Uterus (tissue), 4 donors: ENCODE measurements around the gene TMED10. TPM values are rescaled to one million over a fixed set of nuclear protein-coding genes. Genes with fewer than 3 reads are reported as not detected.
"Not testable (repeated sequence)": the region's sequence is repeated elsewhere in the genome, so short reads cannot be mapped to it uniquely, and the experiment has no call there.

Source experiments
- DNase-seq, 2 donors: peaks; one replicate each; pipeline ENCODE4 v3.0.0-alpha.2; 2019 to 2020
- H3K27ac ChIP-seq, 2 donors: fragments of 200-600 bp; sonication (generic); 1 replicate in 1 of 2; 2 replicates in 1 of 2; pipeline ENCODE4 v1.5.1; 2016 to 2018
- H3K27me3 ChIP-seq, 2 donors: fragments of 200-600 bp; sonication (generic); one replicate each; pipeline ENCODE4 v1.5.1; 2018 to 2019; ENCODE audit warnings: control low read depth in 1 of 2
- H3K36me3 ChIP-seq, 2 donors: fragments of 200-600 bp; sonication (generic); one replicate each; pipeline ENCODE4 v1.5.1; 2019; ENCODE audit warnings: control low read depth in 1 of 2
- H3K4me1 ChIP-seq, 2 donors: fragments of 200-600 bp; sonication (generic); one replicate each; pipeline ENCODE4 v1.5.1; 2018 to 2019; ENCODE audit warnings: control low read depth in 1 of 2
- H3K4me3 ChIP-seq, 2 donors: fragments of 200-600 bp; sonication (generic); 1 replicate in 1 of 2; 2 replicates in 1 of 2; pipeline ENCODE4 v1.5.1; 2018 to 2019; ENCODE audit warnings: mild to moderate bottlenecking in 1 of 2
- H3K9me3 ChIP-seq, 2 donors: fragments of 200-600 bp; sonication (generic); one replicate each; pipeline ENCODE4 v1.5.1; 2019; ENCODE audit warnings: control low read depth in 1 of 2
- POLR2A ChIP-seq, 2 donors: fragments of 450-650 bp; IDR thresholded peaks; one replicate each; pipeline ENCODE4 v1.6.1; 2016; ENCODE audit warnings: antibody characterized with exemption in 2 of 2, mild to moderate bottlenecking in 1 of 2, moderate library complexity in 1 of 2
- intact Hi-C: fragments of 100-400 bp; cut with DNase I; formaldehyde crosslinking; loops from one replicate; pipeline ENCODE4 v1.15.1; 2023; ENCODE audit warnings: low total_unique reads
- total RNA-seq, 4 donors: library from RNA; depleted of rRNA in 3 of 4; stranded (reverse); fragments of >200 nt in 3 of 4; gene quantifications; one replicate each; pipeline versions ENCODE4 v1.1.0 to v1.2.4, GENCODE V29; 2014 to 2023
- TF ChIP-seq, protein P1 (sequence below), 4 experiments: fragments of 200-600 bp in 2 of 4; fragments of 450-650 bp in 2 of 4; sonication (generic) in 2 of 4; IDR thresholded peaks; one replicate each; pipeline ENCODE4 v1.5.1; 2016 to 2019; ENCODE audit warnings: antibody characterized with exemption in 4 of 4, mild to moderate bottlenecking in 2 of 4, moderate library complexity in 1 of 4
- donor health status: DM: yes; HTN: yes; CAD: no.

The TMED10 gene
- total RNA-seq, 4 donors from 2014 or later, result 206 to 389 (median 287) TPM

DNA sequence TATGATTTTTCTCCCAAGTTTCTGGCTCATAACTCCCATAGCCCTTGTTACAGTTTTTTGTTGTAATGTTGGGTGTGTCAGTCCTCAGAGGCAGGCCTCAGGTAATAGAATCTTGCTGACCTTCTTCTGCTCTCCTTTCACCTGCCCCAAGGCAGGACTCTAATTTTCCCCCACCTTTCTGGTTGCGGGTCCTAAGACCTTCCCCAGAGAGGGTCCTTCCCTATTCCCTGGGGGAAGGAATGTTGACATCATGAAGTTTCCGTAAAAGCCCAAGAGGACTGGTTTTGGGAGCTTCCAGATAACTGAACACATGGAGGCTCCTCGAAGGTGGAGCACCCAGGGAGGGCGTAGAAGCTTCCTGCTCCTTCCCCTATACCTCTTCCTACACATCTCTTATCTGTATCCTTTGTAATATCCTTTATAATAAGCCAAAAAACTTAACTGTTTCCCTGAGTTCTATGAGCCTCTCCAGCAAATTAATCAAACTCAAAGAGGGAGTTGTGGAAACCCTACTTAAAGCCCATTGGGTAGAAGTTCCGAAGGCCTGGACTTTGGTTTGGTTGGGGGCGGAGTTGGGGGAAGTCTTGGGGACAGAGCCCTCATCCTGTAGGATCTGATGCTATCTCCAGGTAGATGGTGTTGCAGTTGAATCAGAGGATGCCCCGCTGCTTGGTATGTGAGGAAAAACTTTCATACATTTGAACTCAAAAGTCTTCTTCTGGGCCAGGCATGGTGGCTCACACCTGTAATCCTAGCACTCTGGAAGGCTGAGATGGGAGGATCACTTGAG lies 9.0 kb upstream of the TMED10 start:
- Histone ChIP-seq H3K4me1 (no peaks in the 10 kb centered on the region), H3K4me3 (no peak overlapping the region), H3K9me3 (no peaks in the 10 kb centered on the region), H3K27me3 (no peaks in the 10 kb centered on the region), H3K36me3 (no peaks in the 10 kb centered on the region), H3K27ac (peak overlapping the region in 1 of 2 donors; percentile 78)
- TF ChIP-seq, protein P1, sequence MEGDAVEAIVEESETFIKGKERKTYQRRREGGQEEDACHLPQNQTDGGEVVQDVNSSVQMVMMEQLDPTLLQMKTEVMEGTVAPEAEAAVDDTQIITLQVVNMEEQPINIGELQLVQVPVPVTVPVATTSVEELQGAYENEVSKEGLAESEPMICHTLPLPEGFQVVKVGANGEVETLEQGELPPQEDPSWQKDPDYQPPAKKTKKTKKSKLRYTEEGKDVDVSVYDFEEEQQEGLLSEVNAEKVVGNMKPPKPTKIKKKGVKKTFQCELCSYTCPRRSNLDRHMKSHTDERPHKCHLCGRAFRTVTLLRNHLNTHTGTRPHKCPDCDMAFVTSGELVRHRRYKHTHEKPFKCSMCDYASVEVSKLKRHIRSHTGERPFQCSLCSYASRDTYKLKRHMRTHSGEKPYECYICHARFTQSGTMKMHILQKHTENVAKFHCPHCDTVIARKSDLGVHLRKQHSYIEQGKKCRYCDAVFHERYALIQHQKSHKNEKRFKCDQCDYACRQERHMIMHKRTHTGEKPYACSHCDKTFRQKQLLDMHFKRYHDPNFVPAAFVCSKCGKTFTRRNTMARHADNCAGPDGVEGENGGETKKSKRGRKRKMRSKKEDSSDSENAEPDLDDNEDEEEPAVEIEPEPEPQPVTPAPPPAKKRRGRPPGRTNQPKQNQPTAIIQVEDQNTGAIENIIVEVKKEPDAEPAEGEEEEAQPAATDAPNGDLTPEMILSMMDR (IDR thresholded peaks at IDR 0.05), result no peak
- TF ChIP-seq POLR2A (IDR thresholded peaks at IDR 0.05), result no peak
- intact Hi-C loops, result no loop called here
- no peak for DNase-seq

DNA sequence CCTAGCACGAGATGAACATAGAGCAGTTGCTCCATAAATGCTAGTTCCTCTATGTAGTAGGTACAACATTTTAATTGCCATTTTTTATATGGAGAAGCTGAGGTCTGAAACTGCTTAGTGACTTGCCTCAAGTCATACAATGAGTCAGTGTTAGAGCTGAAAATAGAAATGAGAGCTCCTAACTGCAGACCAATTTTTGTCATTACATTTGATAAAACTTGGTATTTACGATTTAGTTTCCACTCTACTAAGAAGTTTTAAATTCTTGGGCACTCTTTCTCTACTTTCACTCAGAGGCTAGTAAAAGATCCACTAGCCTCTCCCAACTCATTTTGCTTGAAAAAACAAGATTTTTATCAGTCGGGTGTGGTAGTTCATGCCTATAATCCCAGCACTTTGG lies 8.1 kb upstream of the TMED10 start:
- H3K4me3 ChIP-seq, result no peak overlapping the region
- intact Hi-C loops, result no loop called here
- H3K27ac ChIP-seq, result peak overlapping the region; percentile 53 to 78

DNA sequence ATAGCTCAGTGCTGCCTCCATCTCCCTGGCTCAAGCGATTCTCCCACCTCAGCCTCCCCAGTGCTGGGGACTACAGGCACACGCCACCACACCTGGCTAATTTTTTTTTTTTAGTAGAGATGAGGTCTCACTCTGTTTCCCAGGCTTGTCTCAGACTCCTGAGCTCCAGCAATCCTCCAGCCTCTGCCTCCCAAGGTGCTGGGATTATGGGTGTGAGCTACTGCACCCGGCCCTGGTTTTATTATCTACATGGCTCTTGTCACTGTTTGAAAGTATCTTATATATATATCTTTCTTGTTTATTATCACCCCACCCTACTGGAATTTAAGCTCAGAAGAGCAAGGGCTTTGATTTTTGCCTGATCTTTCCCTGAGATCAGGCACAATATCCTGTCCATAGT lies 7.6 kb upstream of the TMED10 start:
- H3K27me3 ChIP-seq, result no peaks in the 10 kb centered on the region
- H3K27ac ChIP-seq, result peak overlapping the region; percentile 31 to 78
- TF ChIP-seq, protein P1 (IDR thresholded peaks at IDR 0.05), result no peak
- TF ChIP-seq POLR2A (IDR thresholded peaks at IDR 0.05), result no peak
- DNase-seq, result no peak
- H3K4me3 ChIP-seq, result no peak overlapping the region
- H3K36me3 ChIP-seq, result no peaks in the 10 kb centered on the region
- intact Hi-C loops, result no loop called here
- H3K9me3 ChIP-seq, result no peaks in the 10 kb centered on the region
- no peaks in the 10 kb centered on the region for H3K4me1 ChIP-seq

More for the DNA sequence above, 8.1 kb upstream of the TMED10 start:
- Histone ChIP-seq H3K36me3 (no peaks in the 10 kb centered on the region), H3K4me1 (no peaks in the 10 kb centered on the region), H3K9me3 (no peaks in the 10 kb centered on the region), H3K27me3 (no peaks in the 10 kb centered on the region)
- no peak for DNase-seq
- TF ChIP-seq, protein P1 (IDR thresholded peaks at IDR 0.05), result no peak
- no peak for TF ChIP-seq POLR2A (IDR thresholded peaks at IDR 0.05)

DNA sequence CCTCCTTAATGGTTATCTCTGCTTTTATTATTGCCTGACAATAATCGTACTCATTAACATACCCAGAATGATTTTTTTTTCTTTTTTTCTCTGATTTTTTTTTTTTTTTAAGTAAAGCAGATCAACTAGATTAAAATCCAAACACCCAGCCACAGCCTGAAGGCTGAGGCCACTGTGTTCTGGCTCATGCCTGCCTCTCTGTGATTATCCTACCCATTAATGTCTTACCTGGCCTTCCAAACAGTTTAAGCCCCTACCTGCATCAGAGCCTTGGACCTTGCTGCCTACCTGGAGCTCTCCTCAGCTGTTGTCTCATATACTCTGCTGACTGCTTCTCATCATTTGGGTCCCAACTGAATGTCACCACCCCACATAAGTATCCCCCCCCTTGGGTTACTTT lies 6.8 kb upstream of the TMED10 start:
- Histone ChIP-seq H3K9me3 (no peaks in the 10 kb centered on the region), H3K27me3 (no peaks in the 10 kb centered on the region), H3K36me3 (no peaks in the 10 kb centered on the region), H3K27ac (peak overlapping the region; percentile 58 to 62), H3K4me1 (no peaks in the 10 kb centered on the region), H3K4me3 (no peak overlapping the region)
- intact Hi-C loops, result no loop called here
- DNase-seq, result no peak
- TF ChIP-seq POLR2A (IDR thresholded peaks at IDR 0.05), result no peak
- TF ChIP-seq, protein P1 (IDR thresholded peaks at IDR 0.05), result no peak

DNA sequence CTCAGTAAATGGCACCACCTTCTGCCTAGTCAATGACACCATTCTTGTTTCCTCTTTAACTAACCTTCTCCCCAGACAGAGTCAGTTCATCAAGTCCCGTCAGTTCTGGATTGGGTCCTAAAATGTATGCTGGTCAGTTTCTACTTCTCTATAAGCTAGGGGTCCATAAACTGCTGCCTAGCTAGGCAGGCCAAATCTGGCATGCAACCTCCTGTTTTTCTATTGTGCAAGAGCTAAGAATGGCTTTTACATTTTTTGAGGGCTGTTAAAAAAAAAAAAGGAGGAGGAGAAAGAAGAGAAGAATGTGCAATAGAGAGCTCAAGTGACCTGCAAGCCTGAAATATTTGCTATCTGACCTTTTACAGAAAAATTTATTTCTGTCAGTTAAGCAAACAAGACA lies 6.4 kb upstream of the TMED10 start:
- no peaks in the 10 kb centered on the region for H3K9me3 ChIP-seq
- no peaks in the 10 kb centered on the region for H3K27me3 ChIP-seq
- no peaks in the 10 kb centered on the region for H3K36me3 ChIP-seq
- no peaks in the 10 kb centered on the region for H3K4me1 ChIP-seq
- intact Hi-C loops, result no loop called here
- peak in 1 of 2 donors; percentile 28 for DNase-seq
- TF ChIP-seq, protein P1 (IDR thresholded peaks at IDR 0.05), result no peak
- no peak for TF ChIP-seq POLR2A (IDR thresholded peaks at IDR 0.05)
- no peak overlapping the region for H3K4me3 ChIP-seq
- peak overlapping the region; percentile 58 to 62 for H3K27ac ChIP-seq

DNA sequence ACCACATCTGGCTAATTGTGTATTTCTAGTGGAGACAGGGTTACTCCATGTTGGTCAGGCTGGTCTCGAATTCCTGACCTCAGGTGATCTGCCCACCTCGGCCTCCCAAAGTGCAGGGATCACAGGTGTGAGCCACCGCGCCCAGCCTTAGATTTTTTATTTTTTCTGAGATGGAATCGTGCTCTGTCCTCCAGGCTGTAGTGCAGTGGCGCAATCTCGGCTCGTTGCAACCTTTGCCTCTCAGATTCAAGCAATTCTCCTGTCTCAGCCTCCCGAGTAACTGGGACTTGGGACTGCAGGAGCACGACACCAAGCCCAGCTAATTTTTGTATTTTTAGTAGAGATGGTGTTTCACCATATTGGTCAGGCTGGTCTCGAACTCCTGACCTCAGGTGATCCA lies 5.8 kb upstream of the TMED10 start:
- DNase-seq, H3K4me3 ChIP-seq, H3K27me3 ChIP-seq, H3K9me3 ChIP-seq, intact Hi-C loops, H3K36me3 ChIP-seq, H3K4me1 ChIP-seq: not testable (repeated sequence)
- H3K27ac ChIP-seq, result peak overlapping the region; percentile 52 to 58
